HG02759 (cell line): ENCODE measurements around the gene DHX35.
A peak's percentile ranks its signal among the peaks of the same experiment; 100 is the strongest.

Experiments
- ATAC-seq: cut with Tn5 transposase; IDR thresholded peaks from one replicate; pipeline ENCODE4 v1.9.1; 2021; ENCODE audit warnings: mild to moderate bottlenecking, moderate library complexity; ENCODE audit not compliant: unreplicated experiment

The DHX35 gene

GRCh38 chr20:39019027-39019426, 56.9 kb downstream of the DHX35 start:
- ATAC-seq: no peak

- peak; percentile 90 for ATAC-seq
Measured at GRCh38 chr20:39019805-39020325, 57.7 kb downstream of the DHX35 start.

- ATAC-seq: no peak
Measured at GRCh38 chr20:39021748-39022147, 59.6 kb downstream of the DHX35 start.

GRCh38 chr20:39025883-39026282, 63.7 kb downstream of the DHX35 start:
- ATAC-seq: no peak

- no peak for ATAC-seq
Measured at GRCh38 chr20:39029364-39029763, 67.2 kb downstream of the DHX35 start.

GRCh38 chr20:39032997-39033396, 70.9 kb downstream of the DHX35 start:
- no peak for ATAC-seq

GRCh38 chr20:39036011-39036410, 73.9 kb downstream of the DHX35 start:
- ATAC-seq: no peak

- no peak for ATAC-seq
Measured at GRCh38 chr20:39036851-39037250, 74.7 kb downstream of the DHX35 start.

- no peak for ATAC-seq
Measured at GRCh38 chr20:39038047-39038446, 75.9 kb downstream of the DHX35 start.

- ATAC-seq: no peak
Measured at GRCh38 chr20:39038495-39038894, 76.4 kb downstream of the DHX35 start.

- ATAC-seq: no peak
Measured at GRCh38 chr20:39039261-39039660, 77.1 kb downstream of the DHX35 start.

GRCh38 chr20:39040116-39040515, 78.0 kb downstream of the DHX35 start:
- ATAC-seq: no peak

- ATAC-seq: no peak
Measured at GRCh38 chr20:39041067-39041466, 78.9 kb downstream of the DHX35 start.

GRCh38 chr20:39042279-39043150, 80.4 kb downstream of the DHX35 start:
- no peak for ATAC-seq

- ATAC-seq: no peak
Measured at GRCh38 chr20:39044501-39044900, 82.4 kb downstream of the DHX35 start.

GRCh38 chr20:39045676-39046075, 83.5 kb downstream of the DHX35 start:
- ATAC-seq: no peak

- ATAC-seq: peak; percentile 2
Measured at GRCh38 chr20:39047417-39047985, 85.4 kb downstream of the DHX35 start.

- peak; percentile 68 for ATAC-seq
Measured at GRCh38 chr20:39048000-39048696, 86.0 kb downstream of the DHX35 start.

GRCh38 chr20:39049148-39049547, 87.0 kb downstream of the DHX35 start:
- ATAC-seq: no peak

GRCh38 chr20:39049684-39050554, 87.8 kb downstream of the DHX35 start:
- peak; percentile 86 for ATAC-seq

GRCh38 chr20:39050555-39050902, 88.4 kb downstream of the DHX35 start:
- no peak for ATAC-seq
